Esophagus squamous epithelium (tissue), 4 donors: Measurements from ENCODE around the gene PEX13.

Experiments
- POLR2A ChIP-seq, 4 donors: fragments of 450-650 bp; IDR thresholded peaks; one replicate each; pipeline ENCODE4 v1.6.1; 2017; ENCODE audit warnings: antibody characterized with exemption in 4 of 4, mild to moderate bottlenecking in 4 of 4, moderate library complexity in 3 of 4
- TF ChIP-seq, protein P1 (sequence below), 6 experiments: fragments of 450-650 bp in 4 of 6; fragments of 200-600 bp in 2 of 6; sonication (generic) in 2 of 6; IDR thresholded peaks; one replicate each; pipeline ENCODE4 v1.5.1; 2016 to 2019; ENCODE audit warnings: antibody characterized with exemption in 6 of 6, mild to moderate bottlenecking in 4 of 6, moderate library complexity in 4 of 6

- no peak for TF ChIP-seq POLR2A (IDR thresholded peaks at IDR 0.05)
- TF ChIP-seq, protein P1, sequence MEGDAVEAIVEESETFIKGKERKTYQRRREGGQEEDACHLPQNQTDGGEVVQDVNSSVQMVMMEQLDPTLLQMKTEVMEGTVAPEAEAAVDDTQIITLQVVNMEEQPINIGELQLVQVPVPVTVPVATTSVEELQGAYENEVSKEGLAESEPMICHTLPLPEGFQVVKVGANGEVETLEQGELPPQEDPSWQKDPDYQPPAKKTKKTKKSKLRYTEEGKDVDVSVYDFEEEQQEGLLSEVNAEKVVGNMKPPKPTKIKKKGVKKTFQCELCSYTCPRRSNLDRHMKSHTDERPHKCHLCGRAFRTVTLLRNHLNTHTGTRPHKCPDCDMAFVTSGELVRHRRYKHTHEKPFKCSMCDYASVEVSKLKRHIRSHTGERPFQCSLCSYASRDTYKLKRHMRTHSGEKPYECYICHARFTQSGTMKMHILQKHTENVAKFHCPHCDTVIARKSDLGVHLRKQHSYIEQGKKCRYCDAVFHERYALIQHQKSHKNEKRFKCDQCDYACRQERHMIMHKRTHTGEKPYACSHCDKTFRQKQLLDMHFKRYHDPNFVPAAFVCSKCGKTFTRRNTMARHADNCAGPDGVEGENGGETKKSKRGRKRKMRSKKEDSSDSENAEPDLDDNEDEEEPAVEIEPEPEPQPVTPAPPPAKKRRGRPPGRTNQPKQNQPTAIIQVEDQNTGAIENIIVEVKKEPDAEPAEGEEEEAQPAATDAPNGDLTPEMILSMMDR (IDR thresholded peaks at IDR 0.05): no peak
These were observed 43.8 kb upstream of the PEX13 start for GRCh38 chr2:60973705-60974104.
